H1 (cell line): ENCODE results near the gene NR3C2. TPM values are rescaled to one million over a fixed set of nuclear protein-coding genes. Genes with fewer than 3 reads are reported as not detected.
A peak's percentile ranks its signal among the peaks of the same experiment; 100 is the strongest.

ENCODE experiments used
- CTCF ChIA-PET: fragments of 300-600 bp; sonication (Branson Sonifier 250); formaldehyde crosslinking; loops from one replicate; lab custom pipeline; 2021; ENCODE audit not compliant: partially characterized antibody; lab: Charles Lee
- POLR2A ChIA-PET: fragments of 300-600 bp; sonication (Branson Sonifier 250); formaldehyde crosslinking; loops from one replicate; lab custom pipeline; 2021; ENCODE audit warnings: inconsistent platforms; ENCODE audit not compliant: partially characterized antibody; lab: Charles Lee
- DNase-seq, 2 experiments: peaks; one replicate each; pipeline versions ENCODE4 v3.0.0 to v3.0.0-alpha.2; 2010 to 2022; ENCODE audit warnings: low spot score in 2 of 2, low read depth in 1 of 2, mixed read lengths in 1 of 2
- FAIRE-seq: peaks from 2 replicates; lab custom pipeline; 2011; peaks lifted over from hg19 to GRCh38; lab: Jason Lieb, UNC
- H2AFZ ChIP-seq: 2 replicates; pipeline ENCODE4 v1.8.1; 2012; ENCODE audit warnings: low read length, inconsistent platforms
- H2AK5ac ChIP-seq: 2 replicates; pipeline ENCODE4 v1.6.1; 2013; ENCODE audit warnings: low read depth, low read length
- H2BK120ac ChIP-seq: replicated peaks from 2 replicates; pipeline ENCODE3; 2013; ENCODE audit warnings: low read depth, low read length, inconsistent platforms
- H2BK12ac ChIP-seq: 2 replicates; pipeline ENCODE4 v1.6.1; 2013; ENCODE audit warnings: low read depth, low read length
- H2BK15ac ChIP-seq: 2 replicates; pipeline ENCODE4 v1.6.1; 2013; ENCODE audit warnings: low read length
- H2BK20ac ChIP-seq: 2 replicates; pipeline ENCODE4 v1.6.1; 2013; ENCODE audit warnings: low read length
- H2BK5ac ChIP-seq: 2 replicates; pipeline ENCODE4 v1.6.1; 2013; ENCODE audit warnings: low read depth, low read length
- H3K14ac ChIP-seq: 2 replicates; pipeline ENCODE4 v1.6.1; 2013; ENCODE audit warnings: inconsistent platforms; ENCODE audit not compliant: insufficient read length
- H3K18ac ChIP-seq: 2 replicates; pipeline ENCODE4 v1.6.1; 2013; ENCODE audit warnings: low read length; ENCODE audit errors: extremely low read depth
- H3K23ac ChIP-seq: 2 replicates; pipeline ENCODE4 v1.6.1; 2013; ENCODE audit warnings: inconsistent platforms; ENCODE audit not compliant: insufficient read length
- H3K23me2 ChIP-seq: 2 replicates; pipeline ENCODE4 v1.6.1; 2013; ENCODE audit warnings: low read depth, low read length
- H3K27ac ChIP-seq: 2 replicates; pipeline ENCODE4 v1.6.1; 2011; ENCODE audit warnings: low read depth, low read length, inconsistent platforms
- H3K27me3 ChIP-seq, 4 experiments: replicated peaks in 1 of 4; 1 replicate in 1 of 4; 2 replicates in 3 of 4; pipeline versions ENCODE4 v1.6.1 to v1.8.1; 2011 to 2013; ENCODE audit warnings: low read length in 3 of 4, mild to moderate bottlenecking in 3 of 4, inconsistent platforms in 2 of 4, mixed read lengths in 2 of 4, moderate library complexity in 1 of 4; ENCODE audit not compliant: control insufficient read depth in 3 of 4, insufficient read depth in 3 of 4; ENCODE audit errors: extremely low read depth in 1 of 4
- H3K36me3 ChIP-seq, 4 experiments: 2 replicates each; pipeline versions ENCODE4 v1.6.1 to v1.8.1; 2011 to 2013; ENCODE audit warnings: mild to moderate bottlenecking in 4 of 4, low read length in 3 of 4, moderate library complexity in 2 of 4, control low read depth in 1 of 4, inconsistent platforms in 1 of 4; ENCODE audit not compliant: insufficient read depth in 4 of 4, control insufficient read depth in 2 of 4
- H3K4ac ChIP-seq: replicated peaks from 2 replicates; pipeline ENCODE3; 2013; ENCODE audit warnings: low read length, low read depth, mixed read lengths, inconsistent platforms; ENCODE audit not compliant: insufficient read length
- H3K4me1 ChIP-seq, 4 experiments: replicated peaks in 1 of 4; 1 replicate in 1 of 4; 2 replicates in 3 of 4; pipeline versions ENCODE4 v1.6.1 to v1.8.1; 2011 to 2013; ENCODE audit warnings: low read length in 3 of 4, inconsistent platforms in 2 of 4, mixed read lengths in 1 of 4; ENCODE audit not compliant: insufficient read depth in 4 of 4, control insufficient read depth in 3 of 4
- H3K4me2 ChIP-seq, 2 experiments: 2 replicates each; pipeline versions ENCODE4 v1.6.1 to v1.8.1; 2011 to 2013; ENCODE audit warnings: low read depth in 2 of 2, low read length in 2 of 2, control low read depth in 1 of 2, inconsistent platforms in 1 of 2, mild to moderate bottlenecking in 1 of 2; ENCODE audit not compliant: insufficient read depth in 1 of 2
- H3K4me3 ChIP-seq, 4 experiments: fragments of 200-600, 300-600 bp in 1 of 4; sonication (generic), shearing (Covaris generic), sonication (Bioruptor Twin) in 1 of 4; 2 replicates each; pipeline versions ENCODE4 v1.5.1 to v1.8.1; 2011 to 2016; ENCODE audit warnings: low read length in 4 of 4, low read depth in 3 of 4, control low read depth in 2 of 4, inconsistent platforms in 2 of 4, mild to moderate bottlenecking in 2 of 4, mixed read lengths in 1 of 4, moderate library complexity in 1 of 4; ENCODE audit not compliant: insufficient read depth in 2 of 4; ENCODE audit errors: extremely low read depth in 1 of 4
- H3K56ac ChIP-seq: replicated peaks from 2 replicates; pipeline ENCODE3; 2013; ENCODE audit warnings: low read depth, mild to moderate bottlenecking, mixed read lengths, low read length, inconsistent platforms; ENCODE audit not compliant: insufficient read length
- H3K79me1 ChIP-seq: 2 replicates; pipeline ENCODE4 v1.6.1; 2013; ENCODE audit warnings: low read depth, low read length, control low read depth
- H3K79me2 ChIP-seq, 2 experiments: 2 replicates each; pipeline versions ENCODE4 v1.6.1 to v1.8.1; 2012 to 2013; ENCODE audit warnings: low read length in 2 of 2, mild to moderate bottlenecking in 2 of 2, inconsistent platforms in 1 of 2; ENCODE audit not compliant: insufficient read depth in 2 of 2, control insufficient read depth in 1 of 2
- H3K9ac ChIP-seq, 4 experiments: replicated peaks in 1 of 4; 1 replicate in 1 of 4; 2 replicates in 3 of 4; pipeline versions ENCODE4 v1.6.1 to v1.8.1; 2011 to 2013; ENCODE audit warnings: low read depth in 3 of 4, low read length in 3 of 4, control low read depth in 2 of 4, mild to moderate bottlenecking in 2 of 4, moderate library complexity in 2 of 4, inconsistent platforms in 1 of 4; ENCODE audit errors: extremely low read depth in 1 of 4
- H3K9me3 ChIP-seq, 2 experiments: 2 replicates each; pipeline versions ENCODE4 v1.6.1 to v1.8.1; 2012 to 2013; ENCODE audit warnings: mild to moderate bottlenecking in 2 of 2, moderate library complexity in 2 of 2, control low read depth in 1 of 2, inconsistent platforms in 1 of 2, low read depth in 1 of 2, low read length in 1 of 2, mixed read lengths in 1 of 2; ENCODE audit not compliant: insufficient read depth in 2 of 2
- H4K20me1 ChIP-seq, 2 experiments: replicated peaks in 1 of 2; 2 replicates each; pipeline versions ENCODE3 to v1.8.1; 2011 to 2013; ENCODE audit warnings: inconsistent platforms in 2 of 2, low read length in 2 of 2, mild to moderate bottlenecking in 1 of 2; ENCODE audit not compliant: insufficient read depth in 2 of 2, control insufficient read depth in 1 of 2
- H4K5ac ChIP-seq: 2 replicates; pipeline ENCODE4 v1.6.1; 2013; ENCODE audit warnings: low read length, low read depth, mixed read lengths, inconsistent platforms; ENCODE audit not compliant: insufficient read length
- H4K8ac ChIP-seq: 2 replicates; pipeline ENCODE4 v1.8.0; 2013; ENCODE audit warnings: mild to moderate bottlenecking, moderate library complexity, low read length, inconsistent platforms; ENCODE audit not compliant: insufficient read depth; ENCODE audit errors: extremely low read depth
- H4K91ac ChIP-seq: replicated peaks from 2 replicates; pipeline ENCODE3; 2013; ENCODE audit warnings: low read length, mixed read lengths, inconsistent platforms; ENCODE audit not compliant: insufficient read length
- CEBPB ChIP-seq: IDR thresholded peaks from 2 replicates; pipeline ENCODE4 v1.6.1; 2012; ENCODE audit warnings: low read depth, low read length
- WGBS, 2 experiments: shearing (Covaris generic) in 1 of 2; methylation state at CpG; one replicate each; pipeline versions ENCODE4 v1.1.6 to v1.1.7; 2013 to 2015; ENCODE audit warnings: low lambda C conversion rate in 2 of 2, mixed read lengths in 2 of 2, inconsistent platforms in 1 of 2, low coverage in 1 of 2, missing lambda C conversion rate in 1 of 2; ENCODE audit not compliant: insufficient replicate concordance in 2 of 2, insufficient coverage in 1 of 2, insufficient read length in 1 of 2; ENCODE audit errors: extremely low coverage in 1 of 2, missing lambda C conversion rate in 1 of 2; 5-methylcytosine and 5-hydroxymethylcytosine counted together
- polyA plus RNA-seq, 7 experiments: library from polyadenylated mRNA; depleted of rRNA in 3 of 7; stranded (reverse) in 5 of 7; unstranded in 2 of 7; fragments of >200 nt in 5 of 7; fragments of 200-250 nt in 2 of 7; gene quantifications; 1 replicate in 5 of 7; 2 replicates in 1 of 7; 4 replicates in 1 of 7; pipeline versions ENCODE4 v1.2.1 to v1.2.3, GENCODE V29; 2011 to 2013; ENCODE audit warnings: missing spikeins in 2 of 7, mixed read lengths in 2 of 7
- total RNA-seq: library from RNA; stranded (reverse); fragmentation: NEBNext Ultra II Directional; extraction: Animal tissue kit (Norgen Biotek cat#: 25700); gene quantifications from 2 replicates; pipeline ENCODE4 v1.2.1, GENCODE V29; 2021
- TF ChIP-seq, protein P1 (sequence below), 3 experiments: IDR thresholded peaks; 1 replicate in 2 of 3; 2 replicates in 1 of 3; pipeline versions ENCODE4 v1.5.1 to v1.6.1; 2011; ENCODE audit warnings: low read length in 3 of 3, mild to moderate bottlenecking in 3 of 3, inconsistent platforms in 2 of 3, low read depth in 1 of 3, moderate library complexity in 1 of 3; ENCODE audit not compliant: insufficient read depth in 1 of 3; ENCODE audit errors: control extremely low read depth in 1 of 3

NR3C2 gene
- total and polyA plus RNA-seq, 2 of the 8 experiments (the other 6 are each of a cell fraction or from before 2014, with no cell fraction given) = 0.80 to 3.9 TPM

DNA sequence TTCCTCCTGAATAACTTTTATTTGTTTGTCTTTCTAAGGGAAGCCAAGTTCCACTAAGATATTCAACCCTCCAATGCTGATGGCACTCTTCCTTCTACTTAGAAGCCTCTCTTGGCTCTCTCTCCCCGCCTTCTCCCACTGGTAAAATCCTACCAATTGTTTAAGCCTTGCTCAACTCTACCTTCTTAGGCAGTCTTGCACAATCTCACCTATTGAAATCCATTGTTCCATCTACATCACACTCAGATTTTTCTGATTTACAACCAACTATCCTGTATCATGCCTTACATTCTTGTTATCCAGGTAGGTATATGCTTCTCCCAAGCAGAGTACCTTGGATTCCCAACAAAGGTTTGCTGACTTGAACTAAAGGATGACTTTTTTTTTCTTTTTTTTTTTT, 69.1 kb downstream of the NR3C2 start:
- H3K27ac ChIP-seq = no peak overlapping the region
- no peak overlapping the region for H3K23ac ChIP-seq
- H2BK120ac ChIP-seq = no peak overlapping the region
- no peak for DNase-seq
- no peak overlapping the region for H3K4me3 ChIP-seq
- no peak overlapping the region for H2BK20ac ChIP-seq
- no peaks in the 10 kb centered on the region for H3K23me2 ChIP-seq
- H4K5ac ChIP-seq = no peak overlapping the region
- no peak overlapping the region for H2BK12ac ChIP-seq
- no peaks in the 10 kb centered on the region for H3K36me3 ChIP-seq
- POLR2A ChIA-PET = no interaction called here
- 93% methylated on average over 1 of the region's 1 CpG; no CpG with 5 or more reads in 1 of the 2 experiments for WGBS, 2 experiments
- no peak overlapping the region for H3K9ac ChIP-seq
- no peak overlapping the region for H2AFZ ChIP-seq
- no peak overlapping the region for H3K4me2 ChIP-seq
- no peak overlapping the region for H3K4ac ChIP-seq
- H3K9me3 ChIP-seq = no peaks in the 10 kb centered on the region
- H3K18ac ChIP-seq = no peak overlapping the region
- CTCF ChIA-PET = no interaction called here
- peak; percentile 46; the same call in 1 of the 2 replicates for TF ChIP-seq CEBPB
- TF ChIP-seq, protein P1, sequence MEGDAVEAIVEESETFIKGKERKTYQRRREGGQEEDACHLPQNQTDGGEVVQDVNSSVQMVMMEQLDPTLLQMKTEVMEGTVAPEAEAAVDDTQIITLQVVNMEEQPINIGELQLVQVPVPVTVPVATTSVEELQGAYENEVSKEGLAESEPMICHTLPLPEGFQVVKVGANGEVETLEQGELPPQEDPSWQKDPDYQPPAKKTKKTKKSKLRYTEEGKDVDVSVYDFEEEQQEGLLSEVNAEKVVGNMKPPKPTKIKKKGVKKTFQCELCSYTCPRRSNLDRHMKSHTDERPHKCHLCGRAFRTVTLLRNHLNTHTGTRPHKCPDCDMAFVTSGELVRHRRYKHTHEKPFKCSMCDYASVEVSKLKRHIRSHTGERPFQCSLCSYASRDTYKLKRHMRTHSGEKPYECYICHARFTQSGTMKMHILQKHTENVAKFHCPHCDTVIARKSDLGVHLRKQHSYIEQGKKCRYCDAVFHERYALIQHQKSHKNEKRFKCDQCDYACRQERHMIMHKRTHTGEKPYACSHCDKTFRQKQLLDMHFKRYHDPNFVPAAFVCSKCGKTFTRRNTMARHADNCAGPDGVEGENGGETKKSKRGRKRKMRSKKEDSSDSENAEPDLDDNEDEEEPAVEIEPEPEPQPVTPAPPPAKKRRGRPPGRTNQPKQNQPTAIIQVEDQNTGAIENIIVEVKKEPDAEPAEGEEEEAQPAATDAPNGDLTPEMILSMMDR (IDR thresholded peaks at IDR 0.05; ENCODE audit: control extremely low read depth in 1 of 3, insufficient read depth in 1 of 3, low read depth in 1 of 3, low read length in 3 of 3) = no peak
- H3K79me2 ChIP-seq = no peaks in the 10 kb centered on the region
- no peak overlapping the region for H3K56ac ChIP-seq
- H2BK5ac ChIP-seq = no peak overlapping the region
- H4K91ac ChIP-seq = no peak overlapping the region
- FAIRE-seq = no peak
- H2AK5ac ChIP-seq = no peak overlapping the region
- H3K27me3 ChIP-seq = no peaks in the 10 kb centered on the region
- no peaks in the 10 kb centered on the region for H3K79me1 ChIP-seq
- H4K20me1 ChIP-seq = no peaks in the 10 kb centered on the region
- no peak overlapping the region for H4K8ac ChIP-seq
- no peak overlapping the region for H2BK15ac ChIP-seq
- H3K14ac ChIP-seq = no peak overlapping the region
- H3K4me1 ChIP-seq = no peaks in the 10 kb centered on the region
